DMS79 treated with DMSO at 0.1 percent for 48 hours (cell line): ENCODE results near the gene L3HYPDH.
"Not testable (repeated sequence)": the region's sequence is repeated elsewhere in the genome, so short reads cannot be mapped to it uniquely, and the experiment has no call there.

Experiments used
- DNase-seq: peaks from one replicate; lab custom pipeline; 2025; lab: John Stamatoyannopoulos, UW

The L3HYPDH gene

DNA sequence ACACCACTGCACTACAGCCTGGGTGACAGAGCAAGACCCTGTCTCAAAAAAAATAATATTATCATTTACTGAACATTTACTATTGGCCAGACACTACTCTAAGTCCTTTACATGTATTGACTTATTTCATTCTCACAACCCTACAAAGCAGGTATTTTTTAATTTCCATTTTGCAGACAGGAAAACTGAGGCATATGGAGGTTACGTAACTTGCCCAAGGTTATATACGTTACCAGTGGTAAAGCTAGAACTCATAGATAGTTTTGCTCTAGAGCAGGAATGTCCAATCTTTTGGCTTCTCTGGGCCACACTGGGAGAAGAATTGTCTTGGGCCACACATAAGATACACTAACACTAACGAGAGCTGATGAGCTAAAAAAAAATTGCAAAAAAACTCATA, 5.7 kb downstream of the L3HYPDH start:
- DNase-seq: no peak

GRCh38 chr14:59475709-59476108, 8.5 kb downstream of the L3HYPDH start:
- DNase-seq: no peak

GRCh38 chr14:59474172-59474571, 10.0 kb downstream of the L3HYPDH start:
- DNase-seq: no peak

DNA sequence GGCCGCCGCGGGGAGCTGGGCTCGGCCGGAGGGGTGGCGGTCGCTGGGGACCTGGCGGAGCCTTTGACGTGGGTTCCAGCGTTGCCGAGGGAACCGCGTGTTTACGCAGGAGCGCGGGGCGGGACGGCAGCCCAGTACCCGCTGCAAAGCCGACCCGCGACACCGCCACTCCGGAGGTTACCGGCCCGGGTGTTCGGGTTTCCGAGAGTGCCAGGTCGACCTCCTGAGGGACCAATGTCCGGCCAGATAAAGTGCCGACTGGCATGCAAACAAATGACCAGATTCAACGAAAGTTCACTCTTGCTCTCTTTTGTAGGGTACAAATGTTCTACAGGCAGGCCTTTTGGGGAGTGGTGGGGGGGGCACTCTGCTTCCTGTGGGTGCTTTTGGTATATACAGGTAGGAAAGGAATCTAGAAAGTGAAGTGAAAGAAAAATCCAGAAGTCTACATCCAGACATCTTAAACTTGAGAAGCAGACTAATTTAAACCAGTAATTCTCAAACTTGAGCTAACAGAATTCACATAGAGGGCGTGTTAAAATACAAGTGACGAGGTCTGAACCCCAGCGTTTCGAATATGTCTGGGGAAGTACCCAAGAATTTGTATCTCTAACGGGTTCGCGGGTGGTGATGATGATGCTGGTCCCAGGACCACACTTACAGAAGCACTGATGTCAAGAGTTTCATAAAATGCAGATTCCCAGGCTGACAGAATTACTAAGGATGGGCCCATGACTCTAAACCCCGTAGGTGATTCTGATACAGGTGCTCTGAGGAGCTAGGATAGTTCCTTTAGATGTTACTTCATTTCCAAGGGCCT, 18.7 kb downstream of the L3HYPDH start, which contains the start of gene GPR135:
TSS of gene GPR135 (minus strand) at position 65 of the 820 bp plus-strand sequence. CDS start 154 bp downstream, outside the sequence.
- DNase-seq: no peak

GRCh38 chr14:59464486-59465315, 19.5 kb downstream of the L3HYPDH start:
- peak; percentile 67 for DNase-seq

DNA sequence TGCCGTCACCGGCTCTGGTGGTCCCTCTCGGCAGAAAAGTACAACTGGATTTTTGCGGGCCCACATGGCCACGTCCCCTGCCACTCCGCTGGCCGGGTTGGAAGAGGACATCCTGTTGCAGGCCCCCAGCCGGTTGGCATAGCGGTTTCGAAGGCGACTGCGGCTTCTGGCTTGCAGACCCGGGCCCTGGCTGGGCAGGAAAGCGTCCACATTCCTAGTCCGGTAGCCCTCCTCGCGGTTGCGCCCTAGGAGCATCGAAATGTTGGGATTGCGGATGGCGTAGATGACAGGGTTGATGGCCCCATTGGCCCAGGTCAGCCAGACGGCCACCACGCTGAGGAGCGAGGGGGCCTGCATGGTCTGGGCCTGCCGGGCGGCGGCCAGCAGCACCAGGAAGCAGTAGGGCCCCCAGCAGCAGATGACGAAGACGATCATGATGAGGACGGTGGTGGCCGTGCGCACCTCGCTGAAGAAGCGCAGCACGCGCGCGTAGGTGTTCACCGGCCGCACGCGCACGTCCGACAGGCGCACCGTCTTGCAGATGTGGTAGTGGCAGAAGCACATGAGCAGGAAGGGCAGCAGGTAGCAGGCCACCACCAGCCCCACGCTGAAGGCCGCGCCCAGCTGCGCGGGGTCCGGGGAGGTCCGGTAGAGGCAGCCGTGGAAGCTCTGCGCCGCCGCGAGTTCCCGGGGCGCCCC, 20.3 kb downstream of the L3HYPDH start:
- DNase-seq: no peak

DNA sequence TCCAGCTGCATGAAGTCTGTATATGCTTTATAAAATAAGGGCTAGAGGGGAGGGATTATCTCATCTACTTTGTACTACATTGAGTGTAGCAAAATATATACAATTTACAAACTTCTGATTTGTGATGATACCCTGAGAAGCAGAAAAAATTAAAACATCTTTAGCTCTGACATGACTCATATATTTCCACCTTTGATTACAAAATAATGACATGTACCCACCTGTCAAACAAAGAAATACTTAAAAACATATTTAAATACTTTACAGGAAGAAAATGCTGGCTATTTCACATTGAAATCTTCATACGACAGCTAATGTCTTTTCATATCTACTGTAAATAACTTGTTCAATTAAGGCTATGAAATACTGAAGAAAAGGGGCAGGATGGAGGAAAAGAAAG, 22.3 kb downstream of the L3HYPDH start:
- no peak for DNase-seq

DNA sequence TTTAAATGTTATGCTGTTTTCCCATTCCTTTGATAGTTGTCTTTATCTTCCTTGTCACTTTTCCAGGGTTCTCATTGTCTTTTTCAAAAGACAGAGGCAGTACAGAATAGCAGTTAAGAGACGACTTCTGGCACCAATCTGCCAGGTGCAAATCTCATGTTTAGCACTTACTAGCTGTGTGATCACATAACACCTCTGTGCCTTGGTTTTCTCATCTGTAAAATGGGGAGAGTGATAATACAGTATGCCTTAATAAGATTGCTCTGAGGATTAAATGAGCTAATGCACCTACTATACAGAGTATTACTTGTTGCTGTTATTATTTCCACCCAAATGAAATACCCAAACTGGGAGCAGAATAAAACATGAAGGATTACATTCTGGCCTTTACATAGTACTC, 23.8 kb downstream of the L3HYPDH start:
- DNase-seq: no peak

DNA sequence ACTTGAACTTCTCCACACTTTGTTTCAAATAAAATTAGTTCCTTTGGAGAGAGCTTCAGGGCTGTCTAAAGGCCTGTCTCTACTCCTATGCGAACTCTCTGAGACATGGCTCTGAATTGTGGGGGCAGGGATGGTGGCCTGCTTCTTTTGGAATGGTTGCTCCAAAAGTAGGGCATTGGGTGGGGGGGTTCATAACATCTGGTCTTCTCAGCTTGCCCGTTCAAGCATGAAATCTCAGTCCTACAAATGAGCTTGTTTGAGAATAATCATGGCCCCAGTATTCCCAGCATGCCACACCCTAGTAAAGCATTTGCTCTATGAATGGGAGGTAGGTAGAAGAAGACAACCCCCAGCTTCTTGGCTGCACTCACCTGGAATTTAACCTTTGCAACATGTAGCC, 25.7 kb downstream of the L3HYPDH start:
- no peak for DNase-seq

DNA sequence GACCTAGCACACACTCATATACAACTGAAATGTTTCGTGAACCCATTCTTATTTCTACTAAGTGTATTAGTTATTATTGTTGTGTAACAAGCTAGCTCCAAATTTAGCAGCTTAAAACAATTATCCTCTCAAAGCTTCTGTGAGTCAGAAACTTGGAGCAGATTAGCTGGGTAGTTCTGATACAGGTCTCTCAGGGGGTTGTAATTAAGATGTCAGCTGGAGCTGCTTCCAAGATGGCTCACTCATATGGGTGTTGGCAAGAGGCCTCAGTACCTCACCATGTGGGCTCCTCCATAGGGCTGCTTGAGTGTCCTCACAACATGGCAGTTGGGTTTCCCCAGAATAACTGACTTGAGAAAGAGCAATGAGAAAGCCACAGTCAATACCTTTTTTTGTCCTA, 28.8 kb downstream of the L3HYPDH start:
- DNase-seq: no peak

DNA sequence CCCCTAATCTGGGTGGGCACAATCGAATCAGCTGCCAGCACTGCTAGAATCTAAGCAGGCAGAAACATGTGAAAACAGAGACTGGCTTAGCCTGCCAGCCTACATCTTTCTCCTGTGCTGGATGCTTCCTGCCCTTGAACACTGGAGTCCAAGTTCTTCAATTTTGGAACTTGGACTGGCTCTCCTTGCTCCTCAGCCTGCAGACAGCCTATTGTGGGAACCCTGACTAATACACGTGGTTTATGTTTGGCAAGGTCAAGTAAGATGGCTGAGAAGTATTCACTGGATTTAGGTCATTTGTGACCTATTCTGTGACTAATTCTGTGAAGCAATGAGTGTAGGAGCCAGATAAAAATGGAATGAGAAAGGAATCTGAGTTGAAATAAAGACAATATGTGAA, 30.1 kb downstream of the L3HYPDH start:
- DNase-seq: no peak

GRCh38 chr14:59451849-59452248, 32.4 kb downstream of the L3HYPDH start:
- DNase-seq: no peak

- DNase-seq: no peak
These were observed 33.5 kb downstream of the L3HYPDH start for GRCh38 chr14:59450716-59451115.

- not testable (repeated sequence) for DNase-seq
These were observed 35.5 kb downstream of the L3HYPDH start for GRCh38 chr14:59448673-59449072.

GRCh38 chr14:59439256-59439965, 44.8 kb downstream of the L3HYPDH start:
- DNase-seq: no peak

DNA sequence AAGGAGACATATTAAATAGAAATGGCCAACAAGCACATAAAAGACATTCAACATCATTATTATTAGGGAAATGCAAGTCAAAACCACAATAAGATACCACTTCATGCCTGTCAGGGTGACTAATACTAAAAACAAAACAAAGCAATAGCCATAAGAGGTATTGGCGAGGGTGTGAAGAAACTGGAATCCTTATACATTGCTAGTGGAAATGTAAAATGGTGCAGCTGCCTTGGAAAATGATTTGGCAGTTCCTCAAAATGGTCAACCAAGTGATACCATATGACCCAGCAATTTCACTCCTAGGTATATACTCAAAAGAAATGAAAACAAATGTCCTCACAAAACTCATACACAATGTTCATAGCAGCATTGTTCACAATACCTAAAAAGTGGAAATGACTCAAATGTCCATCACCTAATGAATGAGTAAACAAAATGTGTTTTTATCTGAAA, 46.0 kb downstream of the L3HYPDH start:
- DNase-seq: no peak

DNA sequence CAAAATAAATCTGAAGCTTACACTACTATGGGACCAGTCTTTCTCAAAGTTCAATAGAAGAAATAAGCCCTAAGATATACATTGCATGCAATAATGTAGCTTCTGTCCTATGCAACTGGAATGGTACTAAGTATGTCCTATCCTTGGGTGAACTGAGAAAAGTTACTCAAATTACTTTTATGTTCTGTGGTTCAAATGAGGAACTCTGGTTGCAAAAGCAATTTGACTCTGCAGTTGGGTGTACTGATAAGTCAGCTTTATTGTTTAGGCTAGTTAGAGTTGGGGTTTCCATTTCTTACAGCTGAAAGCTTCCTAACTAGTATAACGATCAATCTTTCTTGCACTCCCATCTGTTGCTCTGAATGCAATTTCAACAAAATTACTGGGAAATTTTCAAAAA, 48.2 kb downstream of the L3HYPDH start:
- DNase-seq: no peak

DNA sequence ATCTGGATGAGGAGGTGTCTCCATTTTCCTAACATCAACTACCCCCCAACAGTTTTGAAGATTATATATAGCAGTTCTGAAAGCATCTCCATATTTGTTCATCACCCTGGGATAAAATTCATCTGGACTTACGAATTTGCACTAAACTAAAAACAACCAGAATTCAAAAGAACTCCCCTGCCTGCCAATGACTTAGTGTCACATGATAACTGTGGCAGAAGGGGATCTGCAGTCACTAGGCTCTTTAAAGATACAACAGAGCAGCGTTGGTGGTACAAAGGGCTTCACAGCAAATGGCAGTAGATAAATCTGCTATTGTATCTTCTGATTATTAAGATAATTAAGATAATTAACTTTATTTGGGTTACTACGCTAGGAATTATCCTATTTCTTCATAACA, 49.1 kb downstream of the L3HYPDH start:
- no peak for DNase-seq

- no peak for DNase-seq
These were observed 54.4 kb downstream of the L3HYPDH start for GRCh38 chr14:59429790-59430189.

- no peak for DNase-seq
These were observed 55.6 kb downstream of the L3HYPDH start for GRCh38 chr14:59428581-59429012.
